Measurements from ENCODE around the gene TMEM248.
A peak's percentile ranks its signal among the peaks of the same experiment; 100 is the strongest.
"Not testable (repeated sequence)": the region's sequence is repeated elsewhere in the genome, so short reads cannot be mapped to it uniquely, and the experiment has no call there.

The TMEM248 gene

GRCh38 chr7:66952343-66953043, 31.5 kb downstream of the TMEM248 start:
- no peak for DNase-seq

- no peak for DNase-seq
Measured at GRCh38 chr7:66953044-66953427, 32.0 kb downstream of the TMEM248 start.

- DNase-seq = no peak
Measured at GRCh38 chr7:66957595-66958290, 36.7 kb downstream of the TMEM248 start.

GRCh38 chr7:66958538-66959350, 37.7 kb downstream of the TMEM248 start:
- DNase-seq = no peak

GRCh38 chr7:66960192-66960591, 39.2 kb downstream of the TMEM248 start:
- no peak for DNase-seq

- no peak for DNase-seq
Measured at GRCh38 chr7:66961096-66961495, 40.1 kb downstream of the TMEM248 start.

GRCh38 chr7:66964411-66964810, 43.4 kb downstream of the TMEM248 start:
- DNase-seq = no peak

- DNase-seq = no peak
Measured at GRCh38 chr7:66967029-66967428, 46.0 kb downstream of the TMEM248 start.

- not testable (repeated sequence) for DNase-seq
Measured at GRCh38 chr7:66969001-66969400, 48.0 kb downstream of the TMEM248 start.

GRCh38 chr7:66970310-66970709, 49.3 kb downstream of the TMEM248 start:
- DNase-seq = no peak

- DNase-seq = no peak
Measured at GRCh38 chr7:66974986-66975590, 54.1 kb downstream of the TMEM248 start.

GRCh38 chr7:66978312-66978711, 57.3 kb downstream of the TMEM248 start:
- not testable (repeated sequence) for DNase-seq

- not testable (repeated sequence) for DNase-seq
Measured at GRCh38 chr7:66979013-66979412, 58.0 kb downstream of the TMEM248 start.

- not testable (repeated sequence) for DNase-seq
Measured at GRCh38 chr7:66980336-66980735, 59.3 kb downstream of the TMEM248 start.

- not testable (repeated sequence) for DNase-seq
Measured at GRCh38 chr7:66989552-66989951, 68.5 kb downstream of the TMEM248 start.

- DNase-seq = not testable (repeated sequence)
Measured at GRCh38 chr7:66994051-66994450, 73.0 kb downstream of the TMEM248 start.

GRCh38 chr7:66994691-66995049, 73.6 kb downstream of the TMEM248 start:
- DNase-seq = not testable (repeated sequence)

- peak; percentile 96 for DNase-seq
Measured at GRCh38 chr7:66995050-66995776, 74.2 kb downstream of the TMEM248 start, which contains the start of gene SBDS. TSS of gene SBDS (minus strand) at chr7:66995586. CDS start at chr7:66995417, 169 bp downstream.

GRCh38 chr7:66996444-66997191, 75.6 kb downstream of the TMEM248 start, which contains the start of gene TYW1:
TSS of gene TYW1 (plus strand) at chr7:66996833. CDS start at chr7:66996979, 146 bp downstream.
- DNase-seq = peak; percentile 99

GRCh38 chr7:67000601-67001258, 79.7 kb downstream of the TMEM248 start:
- not testable (repeated sequence) for DNase-seq

GRCh38 chr7:67004145-67004544, 83.1 kb downstream of the TMEM248 start:
- not testable (repeated sequence) for DNase-seq

Measured in NCI-H2107 (cell line).